Stimulated activated CD4-positive, alpha-beta T cell treated with anti-CD3 and anti-CD28 coated beads, Interleukin-1b, Interleukin-23, amount 100 ng/mL, for 4 hours (primary cell): ENCODE data around the gene PLN.

Experiments used
- DNase-seq, 2 donors: peaks; one replicate each; pipeline ENCODE4 v3.0.0-alpha.2; 2020; ENCODE audit warnings: low read depth in 2 of 2

Gene PLN

GRCh38 chr6:118579786-118580185 lies 31.7 kb downstream of the PLN start:
- DNase-seq: no peak

- no peak for DNase-seq
These were observed 32.7 kb downstream of the PLN start for GRCh38 chr6:118580585-118581419.

GRCh38 chr6:118581489-118581959 lies 33.4 kb downstream of the PLN start:
- no peak for DNase-seq

GRCh38 chr6:118584911-118585310 lies 36.8 kb downstream of the PLN start:
- no peak for DNase-seq

- no peak for DNase-seq
These were observed 38.8 kb downstream of the PLN start for GRCh38 chr6:118586746-118587485.

GRCh38 chr6:118588626-118589025 lies 40.5 kb downstream of the PLN start:
- DNase-seq: no peak

GRCh38 chr6:118589186-118589585 lies 41.1 kb downstream of the PLN start:
- no peak for DNase-seq

GRCh38 chr6:118589649-118590365 lies 41.7 kb downstream of the PLN start:
- no peak for DNase-seq

GRCh38 chr6:118591897-118592296 lies 43.8 kb downstream of the PLN start:
- DNase-seq: no peak

GRCh38 chr6:118594877-118595276 lies 46.8 kb downstream of the PLN start:
- no peak for DNase-seq

- DNase-seq: no peak
These were observed 48.8 kb downstream of the PLN start for GRCh38 chr6:118596774-118597320.

- DNase-seq: no peak
These were observed 49.5 kb downstream of the PLN start for GRCh38 chr6:118597636-118598035.

- no peak for DNase-seq
These were observed 50.2 kb downstream of the PLN start for GRCh38 chr6:118598324-118598723.

- DNase-seq: no peak
These were observed 54.2 kb downstream of the PLN start for GRCh38 chr6:118602300-118602699.

GRCh38 chr6:118603372-118603771 lies 55.3 kb downstream of the PLN start:
- no peak for DNase-seq

GRCh38 chr6:118606268-118606667 lies 58.2 kb downstream of the PLN start:
- DNase-seq: no peak

GRCh38 chr6:118606858-118607257 lies 58.8 kb downstream of the PLN start:
- DNase-seq: no peak
